SIG-M5 treated with dmso at 0.1 percent for 504 hours (cell line): ENCODE measurements around the gene GSTA4.
"Not testable (repeated sequence)": the region's sequence is repeated elsewhere in the genome, so short reads cannot be mapped to it uniquely, and the experiment has no call there.

Experiments
- DNase-seq: peaks from one replicate; lab custom pipeline; 2025; ENCODE audit not compliant: unreplicated experiment; lab: John Stamatoyannopoulos, UW

GSTA4 gene

DNA sequence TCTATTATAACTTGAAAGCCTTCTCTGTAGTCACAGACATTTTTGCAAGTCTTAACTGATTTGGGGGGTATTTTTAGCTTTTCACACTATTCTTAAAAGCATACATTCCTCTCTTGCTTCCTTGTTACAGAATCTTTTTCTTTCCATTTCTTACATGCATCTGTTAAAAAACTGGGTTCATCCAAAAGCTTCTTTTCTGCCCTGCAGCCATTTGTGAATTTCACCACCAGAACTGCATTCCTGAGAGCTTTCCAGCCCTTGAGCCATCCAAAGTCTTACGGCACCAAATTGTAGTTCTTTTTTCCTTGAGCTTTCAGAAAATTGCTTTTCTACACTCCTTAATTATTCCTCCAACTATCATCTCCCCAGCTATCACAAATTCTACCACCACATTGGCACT lies 19.7 kb upstream of the GSTA4 start:
- DNase-seq, result no peak

DNA sequence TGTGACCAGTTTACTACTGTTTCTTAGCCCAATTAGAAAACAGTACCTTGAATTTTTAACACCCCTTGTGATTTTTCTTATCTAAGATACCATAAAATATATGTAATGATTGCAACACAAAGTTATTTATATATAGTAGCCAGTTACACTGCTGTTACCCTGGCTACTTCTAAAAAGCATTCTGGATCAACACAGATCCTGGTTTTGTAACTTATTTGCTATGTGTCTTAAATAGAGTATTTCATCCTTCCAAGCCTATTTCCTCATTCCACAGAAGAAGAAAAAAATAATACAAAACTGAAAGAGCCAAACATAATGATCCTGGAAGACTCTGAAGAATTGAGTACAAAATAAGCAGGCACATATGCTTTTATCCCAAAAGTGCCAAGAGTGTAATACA lies 19.0 kb upstream of the GSTA4 start:
- no peak for DNase-seq

DNA sequence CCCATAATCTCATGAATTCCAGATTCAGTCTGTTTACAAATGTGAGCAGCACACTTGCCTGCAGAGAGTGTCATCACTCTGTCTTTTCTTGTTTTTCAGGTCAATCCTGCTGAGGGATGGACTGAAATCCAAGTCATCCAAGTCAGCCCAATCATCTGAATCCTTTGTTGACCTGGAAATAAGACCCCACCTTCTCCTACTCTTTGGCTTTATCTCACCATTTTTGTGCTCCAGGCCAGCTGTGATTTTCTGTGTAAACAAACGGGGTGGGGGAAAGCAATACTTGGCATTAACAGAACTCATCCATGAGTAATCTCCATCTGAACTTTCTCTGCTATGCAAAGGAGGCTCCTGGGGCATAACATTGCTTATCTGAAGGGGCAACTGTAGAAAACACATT lies 16.9 kb upstream of the GSTA4 start:
- DNase-seq, result no peak

DNA sequence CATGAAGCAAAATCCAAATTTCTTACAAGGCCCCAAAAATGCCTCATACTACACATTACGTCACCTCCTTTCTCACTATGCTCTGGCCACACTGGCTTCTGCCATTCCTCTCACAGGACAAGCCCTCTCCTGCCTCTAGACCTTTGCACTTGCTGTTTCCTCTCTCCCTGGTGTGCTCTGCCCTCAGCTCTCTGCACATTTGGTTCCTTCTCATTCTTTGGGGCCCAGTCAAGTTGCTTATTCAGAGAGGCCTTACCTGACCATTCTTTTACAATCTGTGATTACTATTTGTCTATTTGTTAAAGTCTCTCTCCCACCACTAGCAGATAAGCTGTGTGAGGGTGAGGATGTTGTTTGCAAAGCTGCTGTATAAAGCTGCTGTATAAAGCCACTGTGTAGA lies 15.4 kb upstream of the GSTA4 start:
- DNase-seq, result no peak

DNA sequence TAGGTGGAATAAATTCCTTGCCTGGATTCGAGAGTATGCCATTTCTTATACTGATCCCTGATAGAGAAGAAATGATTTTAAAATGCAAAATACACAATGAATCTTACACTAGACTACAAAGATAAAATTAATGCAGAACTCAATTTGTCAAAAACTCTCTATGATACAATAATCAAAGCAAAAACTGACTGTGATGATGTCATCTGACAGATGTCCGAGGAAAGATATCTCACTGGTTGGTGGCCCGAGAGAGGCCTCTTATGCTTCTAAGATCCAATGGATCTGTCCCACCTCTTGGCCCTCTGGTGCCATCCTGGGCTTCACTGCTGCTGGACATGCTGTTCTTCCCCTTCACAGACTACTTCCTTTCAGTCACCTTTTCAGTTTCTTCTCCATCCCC lies 14.4 kb upstream of the GSTA4 start:
- DNase-seq, result no peak

DNA sequence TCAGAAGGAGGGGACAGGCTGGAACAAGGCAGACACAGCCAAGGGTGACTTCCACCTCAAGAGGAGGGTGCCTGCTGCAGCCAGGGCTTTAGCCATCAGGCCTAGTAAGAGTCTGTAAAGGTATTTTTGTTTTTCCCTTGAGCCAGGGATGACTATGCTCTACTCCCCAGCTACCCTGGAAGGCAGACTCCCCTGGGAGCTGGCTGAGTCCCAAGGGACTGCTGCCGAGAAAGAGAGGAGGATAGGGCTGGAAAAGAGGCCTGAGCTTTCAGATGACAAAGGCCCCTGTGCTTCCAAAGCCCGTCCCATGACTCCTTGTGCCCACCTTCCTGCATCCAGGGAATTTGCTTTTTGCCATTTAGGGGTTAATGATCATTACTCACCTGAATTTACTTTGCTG lies 14.0 kb upstream of the GSTA4 start:
- DNase-seq, result no peak

DNA sequence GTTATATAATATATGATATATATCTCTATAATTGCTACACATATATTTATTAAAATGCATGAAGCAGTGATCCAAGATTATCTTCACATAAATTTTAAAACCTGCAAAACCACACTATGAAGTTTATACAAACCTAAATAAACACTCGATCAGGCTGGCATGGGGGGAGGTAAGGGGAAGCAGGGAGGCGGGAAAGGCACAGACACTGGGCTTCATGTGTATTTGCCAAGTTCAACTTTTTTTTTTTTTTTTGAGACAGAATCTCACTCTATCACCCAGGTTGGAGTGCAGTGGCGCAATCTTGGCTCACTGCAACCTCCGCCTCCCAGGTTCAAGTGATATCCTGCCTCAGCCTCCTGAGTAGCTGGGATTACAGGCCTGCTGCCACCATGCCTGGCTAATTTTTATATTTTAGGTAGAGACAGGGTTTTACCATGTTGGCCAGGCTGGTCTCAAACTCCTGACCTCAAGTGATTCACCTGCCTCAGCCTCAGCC lies 13.2 kb upstream of the GSTA4 start:
- not testable (repeated sequence) for DNase-seq

DNA sequence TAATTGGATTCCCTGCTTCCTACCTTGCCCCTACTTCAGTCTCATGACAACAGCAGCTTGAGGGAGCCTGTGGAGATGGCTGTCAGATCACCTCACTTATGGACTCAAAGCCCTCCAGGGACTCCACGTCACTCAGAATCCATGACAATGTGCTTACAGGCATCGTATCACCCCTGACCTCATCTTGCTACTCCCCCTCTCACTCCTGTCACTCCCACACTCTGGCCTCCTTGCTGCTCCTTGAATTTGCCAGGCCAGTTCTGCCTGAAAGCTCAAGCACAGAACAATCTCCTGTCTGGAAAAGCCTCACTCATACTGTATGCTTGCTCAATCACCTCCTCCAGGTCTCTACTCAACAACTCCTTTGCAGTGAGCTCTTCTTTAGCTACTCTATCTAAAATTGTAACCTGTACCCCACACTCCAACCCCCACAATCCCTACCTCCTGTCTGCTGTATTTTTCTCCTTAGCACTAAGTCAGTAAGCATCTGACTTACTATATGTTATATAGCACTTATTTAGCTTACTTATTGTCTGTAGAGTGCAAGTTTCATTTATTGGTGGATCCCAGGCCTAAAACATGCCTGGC lies 10.7 kb upstream of the GSTA4 start:
- no peak for DNase-seq

DNA sequence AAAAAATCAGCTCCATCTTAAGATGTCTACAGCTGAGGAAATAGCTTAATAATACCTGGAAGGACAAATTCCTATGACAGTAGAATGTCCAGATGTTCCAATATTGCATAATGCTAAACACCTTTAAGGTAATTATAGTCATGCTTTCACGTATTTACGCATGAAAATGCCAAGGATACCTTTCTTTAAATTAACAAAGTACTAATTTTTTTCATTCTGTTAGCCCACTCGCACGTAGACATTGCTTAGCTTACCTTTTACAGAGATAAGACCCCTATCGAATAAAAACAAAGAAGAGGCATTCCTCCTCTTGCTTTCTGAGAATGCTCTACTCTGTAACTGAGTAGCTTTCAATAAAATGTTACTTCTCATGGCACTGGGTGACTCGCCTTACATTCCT lies 4.4 kb upstream of the GSTA4 start:
- no peak for DNase-seq

DNA sequence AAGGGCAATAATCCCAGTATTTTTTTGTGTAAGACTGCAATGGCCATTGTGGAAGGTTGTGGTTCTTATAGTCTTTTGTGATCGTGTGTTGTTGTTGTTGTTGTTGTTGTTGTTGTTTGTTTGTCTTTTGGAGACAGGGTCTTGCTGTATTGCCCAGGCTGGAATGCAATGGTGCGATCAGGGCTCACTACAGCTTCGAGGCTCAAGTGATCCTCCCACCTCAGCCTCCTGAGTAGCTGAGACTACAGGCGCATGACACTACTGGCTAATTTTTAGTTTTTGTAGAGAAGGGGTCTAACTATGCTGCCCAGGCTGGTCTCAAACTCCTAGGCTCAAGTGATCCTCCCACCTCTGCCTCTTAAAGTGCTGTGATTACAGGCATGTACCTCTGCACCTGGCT lies 3.5 kb upstream of the GSTA4 start:
- no peak for DNase-seq

DNA sequence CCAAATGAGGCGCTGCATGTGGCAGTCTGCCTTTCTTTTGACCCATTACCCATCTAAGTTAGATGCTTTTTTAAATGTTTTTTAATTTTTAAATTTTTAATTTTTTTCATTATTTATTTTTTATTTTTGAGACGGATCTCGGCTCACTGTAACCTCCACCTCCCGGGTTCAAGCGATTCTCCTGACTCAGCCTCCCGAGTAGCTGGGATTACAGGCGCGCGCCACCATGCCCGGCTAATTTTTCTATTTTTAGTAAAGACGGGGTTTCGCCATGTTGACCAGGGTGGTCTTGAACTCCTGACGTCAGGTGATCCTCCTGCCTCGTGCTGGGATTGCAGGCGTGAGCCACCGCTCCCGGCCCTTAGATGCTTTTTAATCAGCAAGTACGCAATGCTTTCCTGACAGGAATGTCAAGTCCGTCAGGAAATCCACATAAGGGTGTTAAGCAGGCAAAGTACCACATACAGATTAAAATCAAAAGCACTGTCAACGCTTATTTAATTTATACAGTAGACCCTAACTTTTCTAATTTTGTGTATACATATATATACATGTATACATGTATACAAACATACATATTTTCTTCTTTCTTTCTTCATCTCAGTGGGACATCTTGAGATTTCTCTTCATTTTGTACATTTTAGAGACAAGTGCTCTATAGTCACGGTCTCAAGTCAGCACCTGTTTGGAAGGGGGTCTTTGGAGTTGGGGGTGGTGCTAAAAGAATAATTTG lies 995 bp upstream of the GSTA4 start:
- no peak for DNase-seq

DNA sequence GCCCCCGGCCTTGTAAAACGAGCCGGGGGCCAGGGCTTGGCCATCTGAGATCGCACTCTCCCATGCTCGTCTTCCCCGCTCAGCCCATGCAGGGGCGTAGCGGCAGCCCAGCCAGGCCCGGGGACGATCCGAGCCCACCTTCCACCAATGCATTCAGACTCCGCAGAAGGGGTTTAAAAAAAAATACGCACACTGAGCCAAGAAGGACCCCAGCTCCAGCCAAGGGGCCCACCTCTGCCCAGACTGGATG lies 320 bp downstream of the GSTA4 start:
- DNase-seq, result no peak

DNA sequence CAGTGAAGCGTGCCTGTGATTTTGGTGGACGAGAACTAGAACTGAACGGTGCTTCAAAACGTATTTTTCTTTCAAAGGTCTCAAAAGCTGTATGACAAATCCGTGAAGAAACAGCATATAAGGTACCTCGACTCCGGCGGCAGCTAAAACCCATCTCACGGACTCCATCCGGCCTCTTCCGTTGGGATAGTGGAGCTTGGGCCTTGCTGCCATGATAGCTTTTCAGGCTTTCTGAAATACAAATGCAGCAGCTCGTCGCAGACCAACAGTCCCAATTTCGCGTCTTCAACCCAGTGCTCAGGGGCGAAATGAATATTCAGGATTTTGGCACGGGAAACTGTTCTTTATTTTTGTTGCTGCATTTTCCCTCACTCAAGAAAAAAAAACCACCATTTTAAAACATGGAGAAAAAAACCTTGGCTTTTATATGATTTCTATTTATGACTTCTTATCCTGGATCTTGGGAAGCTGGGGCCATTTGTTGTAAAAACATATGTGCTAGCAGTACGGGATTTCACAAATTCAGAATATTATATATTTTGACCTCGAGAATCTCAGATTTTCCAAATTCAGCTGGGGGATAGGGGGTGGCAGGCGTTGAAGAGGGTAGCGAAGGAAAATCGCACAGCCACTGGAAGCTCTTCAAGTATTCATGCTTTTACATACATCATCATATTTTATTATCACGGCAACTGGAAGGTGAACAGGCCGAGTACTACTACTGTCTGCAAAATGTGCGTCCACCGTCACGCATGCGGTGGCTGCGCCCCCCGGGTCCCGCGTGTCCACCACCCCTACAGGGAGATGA lies 849 bp downstream of the GSTA4 start:
- no peak for DNase-seq

DNA sequence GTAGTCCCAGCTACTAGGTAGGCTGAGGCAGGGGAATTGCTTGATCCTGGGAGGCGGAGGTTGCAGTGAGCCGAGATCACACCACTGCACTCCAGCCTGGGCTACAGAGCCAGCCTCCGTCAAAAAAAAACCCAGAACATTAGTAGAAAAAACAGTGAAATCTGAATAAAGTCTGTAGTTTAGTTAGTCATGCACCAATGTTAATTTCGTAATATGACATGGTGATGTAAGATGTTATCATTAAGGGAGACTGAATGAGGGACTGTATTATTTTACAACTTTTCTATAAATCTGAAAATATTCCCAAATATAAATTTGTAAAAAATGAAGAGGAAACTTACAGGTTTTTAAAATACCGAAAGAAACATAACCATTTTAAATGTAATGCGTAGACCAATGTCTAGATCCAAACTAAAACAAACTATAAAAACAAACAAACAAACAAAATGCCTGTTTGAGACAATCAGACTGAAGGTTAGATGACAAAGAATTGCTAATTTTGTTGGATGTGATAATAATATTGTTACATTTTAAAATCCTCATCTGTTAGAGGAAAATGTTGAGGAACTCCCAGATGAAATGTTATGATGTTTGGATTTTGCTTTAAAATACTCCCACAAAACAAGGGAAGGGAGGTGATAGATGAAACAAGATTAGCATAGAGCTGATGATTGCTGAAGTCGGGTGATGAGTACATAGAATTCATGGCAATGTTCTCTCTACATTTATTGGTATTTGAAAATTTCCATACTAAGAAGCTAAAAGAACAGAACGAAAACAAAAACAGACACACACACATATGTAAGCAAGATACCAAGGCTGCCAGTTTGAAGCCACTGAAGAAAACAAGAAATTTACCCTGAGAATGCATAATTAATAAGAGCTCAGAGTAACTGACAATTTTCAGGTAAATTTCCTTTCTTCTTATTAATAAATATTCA lies 1.8 kb downstream of the GSTA4 start:
- peak; percentile 11 for DNase-seq

DNA sequence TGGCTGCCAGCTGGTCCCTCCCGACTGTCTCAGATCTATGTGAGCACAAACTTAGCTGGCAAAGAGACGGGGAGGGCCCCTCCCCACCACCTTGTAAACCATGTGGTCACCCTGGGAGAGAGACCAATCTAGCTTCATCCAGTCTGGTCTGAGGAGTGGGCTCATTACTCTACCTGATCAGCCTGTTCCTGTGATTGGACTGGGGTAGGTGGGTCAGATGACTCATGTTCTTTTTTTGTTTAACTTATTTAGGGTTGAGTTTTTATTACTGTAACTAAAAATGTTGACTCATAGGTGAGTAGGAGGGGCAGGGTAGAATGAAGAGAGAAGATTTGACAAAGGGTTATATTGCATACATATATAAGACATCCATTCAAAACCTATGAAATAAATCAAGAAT lies 4.7 kb downstream of the GSTA4 start:
- DNase-seq, result no peak

DNA sequence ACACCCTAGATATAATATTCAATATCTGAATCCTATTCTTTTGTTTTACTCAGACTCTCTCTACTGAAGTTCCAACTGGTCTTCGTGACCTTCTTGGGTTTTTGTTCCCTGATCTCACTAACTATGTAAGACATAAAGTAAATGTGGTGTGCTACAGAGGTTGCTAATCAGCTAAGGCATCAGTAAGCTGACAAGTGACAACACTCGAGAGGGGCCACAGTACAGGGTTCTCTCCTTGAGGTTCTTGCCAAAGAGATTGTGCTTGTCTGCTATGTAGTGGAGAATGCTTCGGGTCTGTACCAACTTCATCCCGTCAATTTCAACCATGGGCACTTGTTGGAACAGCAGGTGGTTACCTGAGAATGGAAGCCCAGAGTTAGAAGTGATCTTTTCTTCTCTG lies 9.9 kb downstream of the GSTA4 start:
- DNase-seq, result no peak

DNA sequence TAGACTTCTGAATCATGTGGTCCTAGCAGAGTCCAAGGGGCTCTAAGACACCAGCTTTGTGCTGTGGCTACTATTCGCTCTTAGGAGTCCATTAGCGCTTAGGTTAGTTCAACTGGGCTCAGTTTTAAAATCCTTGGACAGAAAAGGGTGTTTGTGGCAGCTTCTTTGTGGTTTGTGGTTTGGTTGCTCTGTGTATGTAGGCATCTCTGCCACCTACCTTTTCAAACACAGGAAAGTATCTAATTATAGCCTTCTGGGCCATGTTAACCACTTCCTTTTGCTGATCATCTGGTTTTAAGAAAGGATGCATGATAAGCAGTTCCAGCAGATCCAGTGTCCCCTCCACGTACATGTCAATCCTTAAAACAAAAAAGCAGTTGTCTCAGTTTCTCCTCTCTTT lies 10.8 kb downstream of the GSTA4 start:
- DNase-seq, result peak; percentile 27

DNA sequence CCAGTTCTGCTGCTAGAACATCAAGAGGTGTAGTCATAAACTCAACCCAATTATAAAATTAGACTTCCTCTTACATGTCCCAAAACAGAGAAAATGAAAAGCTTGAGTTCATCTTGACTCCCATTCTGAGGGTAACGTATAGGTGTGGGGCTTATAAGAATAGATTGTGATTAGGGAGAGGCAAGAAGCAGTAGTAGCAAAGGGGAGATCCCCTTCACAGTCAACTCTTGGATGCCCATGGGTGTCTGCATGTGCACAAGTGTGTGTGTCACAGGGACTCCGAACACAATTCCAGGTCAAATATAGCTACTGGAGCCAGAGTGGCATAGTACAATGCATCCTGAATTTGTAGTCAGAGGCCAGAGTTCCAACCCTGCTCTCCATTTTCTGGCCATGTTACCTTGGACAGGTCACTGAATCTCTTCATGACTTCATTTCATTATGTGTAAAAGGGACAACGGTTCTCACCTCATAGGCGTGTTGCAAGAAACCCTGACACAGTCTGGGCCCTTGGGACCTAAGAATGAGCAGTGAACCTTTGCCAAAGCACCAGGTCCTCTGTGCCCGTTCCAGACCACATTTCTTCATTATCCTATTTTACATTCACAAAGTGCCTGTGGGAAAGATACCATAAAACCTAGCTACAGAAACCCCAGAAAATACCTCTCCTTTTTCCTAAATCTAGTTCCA lies 11.8 kb downstream of the GSTA4 start:
- no peak for DNase-seq

DNA sequence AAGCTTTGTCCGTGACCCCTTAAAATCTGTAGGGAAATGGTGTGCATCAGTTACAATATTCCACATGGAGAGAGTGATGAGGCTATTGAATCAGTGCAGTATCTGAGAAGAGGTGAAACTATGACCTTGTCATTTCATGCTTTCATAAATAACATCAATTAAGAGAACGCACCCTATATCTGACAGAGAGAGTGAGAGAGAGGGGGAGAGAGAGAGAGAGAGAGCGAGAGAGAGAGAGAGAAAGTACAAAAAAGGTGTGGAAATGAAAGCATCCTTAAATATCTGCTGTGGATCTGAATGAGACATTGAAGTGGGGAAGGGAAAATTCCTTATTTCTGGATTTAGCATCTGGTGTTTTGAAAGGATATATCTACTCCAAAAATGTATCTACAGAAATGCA lies 12.4 kb downstream of the GSTA4 start:
- DNase-seq, result no peak

DNA sequence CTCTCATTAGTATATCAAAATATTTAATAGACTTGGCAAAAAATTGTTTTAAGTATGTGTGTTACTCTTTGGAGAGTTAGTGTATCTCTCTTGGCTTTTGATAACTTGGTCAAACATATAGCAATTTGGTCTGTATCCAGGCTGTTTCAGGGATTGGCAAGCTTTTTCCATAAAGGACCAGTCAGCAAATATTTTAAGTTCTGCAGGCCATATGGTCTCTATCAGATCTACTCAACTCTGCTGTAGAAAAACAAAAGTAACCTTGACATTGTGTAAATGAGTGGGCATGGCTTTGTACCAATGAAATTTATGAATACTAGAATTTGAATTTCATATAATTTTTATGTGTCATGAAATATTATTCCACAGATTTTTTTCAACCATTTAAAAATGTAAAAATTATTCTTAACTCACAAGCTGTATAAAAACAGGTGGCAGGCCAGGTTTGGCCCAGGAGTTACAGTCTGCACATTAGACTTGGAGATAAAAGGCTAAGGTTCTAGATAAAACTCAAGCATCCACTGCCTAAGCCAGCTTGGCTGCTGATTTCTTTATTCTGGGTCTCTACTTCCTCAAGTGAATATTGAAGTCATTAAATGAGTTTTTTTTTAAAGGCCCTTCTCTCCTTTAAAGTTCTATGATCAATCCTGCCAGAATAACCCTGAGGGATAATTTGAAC lies 13.7 kb downstream of the GSTA4 start:
- DNase-seq, result no peak
